KMS-11 (cell line): ENCODE data around the gene MEGF11.
"Not testable (repeated sequence)": the region's sequence is repeated elsewhere in the genome, so short reads cannot be mapped to it uniquely, and the experiment has no call there.

Source experiments
- H2AFZ ChIP-seq: fragments of 200-600 bp; sonication (generic); 2 replicates; pipeline ENCODE4 v1.6.1; 2016; ENCODE audit warnings: antibody characterized with exemption, mixed run types, low read depth
- H3K27ac ChIP-seq: fragments of 200-600 bp; sonication (generic); 2 replicates; pipeline ENCODE4 v1.6.1; 2016; ENCODE audit warnings: mild to moderate bottlenecking, mixed run types
- H3K27me3 ChIP-seq: fragments of 200-600 bp; sonication (generic); 2 replicates; pipeline ENCODE4 v1.6.1; 2017; ENCODE audit warnings: mild to moderate bottlenecking, low read depth, mixed run types, moderate library complexity; ENCODE audit not compliant: insufficient read depth
- H3K36me3 ChIP-seq: fragments of 200-600 bp; sonication (generic); 2 replicates; pipeline ENCODE4 v1.6.1; 2017; ENCODE audit warnings: mild to moderate bottlenecking, mixed run types; ENCODE audit not compliant: insufficient read depth
- H3K4me1 ChIP-seq: fragments of 200-600 bp; sonication (generic); 2 replicates; pipeline ENCODE4 v1.6.1; 2016; ENCODE audit warnings: mild to moderate bottlenecking, low read depth, mixed run types; ENCODE audit not compliant: poor library complexity, severe bottlenecking
- H3K4me2 ChIP-seq: fragments of 200-600 bp; sonication (generic); 2 replicates; pipeline ENCODE4 v1.7.0; 2016; ENCODE audit warnings: mild to moderate bottlenecking, mixed run types
- H3K4me3 ChIP-seq: fragments of 200-600 bp; sonication (generic); IDR thresholded peaks from 2 replicates; pipeline ENCODE4 v1.6.1; 2017; ENCODE audit warnings: low read depth, low read length, mixed read lengths; ENCODE audit not compliant: insufficient read depth
- H3K79me2 ChIP-seq: fragments of 200-600 bp; sonication (generic); 2 replicates; pipeline ENCODE4 v1.6.1; 2016; ENCODE audit warnings: low read depth, mixed run types; ENCODE audit not compliant: insufficient read depth
- H3K9ac ChIP-seq: fragments of 200-600 bp; sonication (generic); 2 replicates; pipeline ENCODE4 v1.6.1; 2016; ENCODE audit warnings: mild to moderate bottlenecking, mixed run types
- H4K20me1 ChIP-seq: fragments of 200-600 bp; sonication (generic); 2 replicates; pipeline ENCODE4 v1.6.1; 2016; ENCODE audit warnings: mild to moderate bottlenecking, mixed run types; ENCODE audit not compliant: insufficient read depth
- TF ChIP-seq, protein P1 (sequence below): fragments of 200-600 bp; sonication (generic); conservative IDR thresholded peaks from 2 replicates; pipeline ENCODE4 v1.6.1; 2017; ENCODE audit warnings: low read depth, mild to moderate bottlenecking, antibody characterized with exemption, low read length, moderate library complexity, mixed read lengths

The MEGF11 gene

GRCh38 chr15:65980824-65981456, 272.6 kb downstream of the MEGF11 start:
- H3K27ac ChIP-seq, result no peak overlapping the region
- H3K4me3 ChIP-seq, result no peak overlapping the region
- no peaks in the 10 kb centered on the region for H4K20me1 ChIP-seq
- no peaks in the 10 kb centered on the region for H3K79me2 ChIP-seq
- TF ChIP-seq, protein P1, sequence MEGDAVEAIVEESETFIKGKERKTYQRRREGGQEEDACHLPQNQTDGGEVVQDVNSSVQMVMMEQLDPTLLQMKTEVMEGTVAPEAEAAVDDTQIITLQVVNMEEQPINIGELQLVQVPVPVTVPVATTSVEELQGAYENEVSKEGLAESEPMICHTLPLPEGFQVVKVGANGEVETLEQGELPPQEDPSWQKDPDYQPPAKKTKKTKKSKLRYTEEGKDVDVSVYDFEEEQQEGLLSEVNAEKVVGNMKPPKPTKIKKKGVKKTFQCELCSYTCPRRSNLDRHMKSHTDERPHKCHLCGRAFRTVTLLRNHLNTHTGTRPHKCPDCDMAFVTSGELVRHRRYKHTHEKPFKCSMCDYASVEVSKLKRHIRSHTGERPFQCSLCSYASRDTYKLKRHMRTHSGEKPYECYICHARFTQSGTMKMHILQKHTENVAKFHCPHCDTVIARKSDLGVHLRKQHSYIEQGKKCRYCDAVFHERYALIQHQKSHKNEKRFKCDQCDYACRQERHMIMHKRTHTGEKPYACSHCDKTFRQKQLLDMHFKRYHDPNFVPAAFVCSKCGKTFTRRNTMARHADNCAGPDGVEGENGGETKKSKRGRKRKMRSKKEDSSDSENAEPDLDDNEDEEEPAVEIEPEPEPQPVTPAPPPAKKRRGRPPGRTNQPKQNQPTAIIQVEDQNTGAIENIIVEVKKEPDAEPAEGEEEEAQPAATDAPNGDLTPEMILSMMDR, result peak; percentile 80
- no peaks in the 10 kb centered on the region for H3K36me3 ChIP-seq
- no peak overlapping the region for H2AFZ ChIP-seq
- H3K4me1 ChIP-seq, result no peaks in the 10 kb centered on the region
- H3K9ac ChIP-seq, result no peak overlapping the region
- no peak overlapping the region for H3K4me2 ChIP-seq
- no peaks in the 10 kb centered on the region for H3K27me3 ChIP-seq

DNA sequence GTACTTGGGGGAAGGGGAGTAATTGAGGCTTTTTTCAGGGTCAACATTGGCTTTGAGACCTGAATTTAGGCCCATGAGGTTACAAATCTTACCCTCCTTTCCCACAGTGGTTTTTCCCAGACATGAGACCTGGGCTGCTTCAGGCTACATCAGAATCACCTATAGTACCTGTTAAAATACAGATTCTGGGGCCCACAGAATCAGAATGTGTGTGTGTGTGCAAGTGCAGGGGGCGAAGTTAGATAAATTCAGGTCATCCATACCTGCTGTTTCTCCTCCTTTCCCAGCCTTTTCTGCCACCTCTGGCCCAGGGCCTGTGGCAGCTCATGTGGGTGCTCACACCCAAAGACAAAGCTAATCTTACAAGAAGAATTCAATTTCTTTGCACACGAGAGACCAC, 273.7 kb downstream of the MEGF11 start:
- Histone ChIP-seq H3K4me1 (no peaks in the 10 kb centered on the region), H3K4me2 (no peak overlapping the region), H3K27me3 (no peaks in the 10 kb centered on the region), H3K4me3 (no peak overlapping the region), H2AFZ (no peak overlapping the region), H3K27ac (no peak overlapping the region), H4K20me1 (no peaks in the 10 kb centered on the region), H3K79me2 (no peaks in the 10 kb centered on the region), H3K36me3 (no peaks in the 10 kb centered on the region), H3K9ac (no peak overlapping the region)
- TF ChIP-seq, protein P1, result no peak

- H3K36me3 ChIP-seq, result no peaks in the 10 kb centered on the region
- no peaks in the 10 kb centered on the region for H3K4me1 ChIP-seq
- H3K4me3 ChIP-seq, result no peak overlapping the region
- no peak overlapping the region for H2AFZ ChIP-seq
- no peak overlapping the region for H3K4me2 ChIP-seq
- H3K27me3 ChIP-seq, result no peaks in the 10 kb centered on the region
- no peaks in the 10 kb centered on the region for H4K20me1 ChIP-seq
- TF ChIP-seq, protein P1, result no peak
- no peaks in the 10 kb centered on the region for H3K79me2 ChIP-seq
- H3K27ac ChIP-seq, result no peak overlapping the region
- no peak overlapping the region for H3K9ac ChIP-seq
Observed at GRCh38 chr15:65979316-65979715, 274.2 kb downstream of the MEGF11 start.

GRCh38 chr15:65978110-65978509, 275.4 kb downstream of the MEGF11 start:
- H3K36me3 ChIP-seq, result no peaks in the 10 kb centered on the region
- H3K4me3 ChIP-seq, result no peak overlapping the region
- no peak overlapping the region for H3K9ac ChIP-seq
- no peak overlapping the region for H3K27ac ChIP-seq
- TF ChIP-seq, protein P1, result no peak
- H2AFZ ChIP-seq, result no peak overlapping the region
- no peaks in the 10 kb centered on the region for H3K79me2 ChIP-seq
- H3K4me2 ChIP-seq, result no peak overlapping the region
- no peaks in the 10 kb centered on the region for H3K4me1 ChIP-seq
- H3K27me3 ChIP-seq, result 0 out of 2 replicates have a peak, but pooled peaks cover under 1% of the 10 kb centered on the region
- H4K20me1 ChIP-seq, result no peaks in the 10 kb centered on the region

DNA sequence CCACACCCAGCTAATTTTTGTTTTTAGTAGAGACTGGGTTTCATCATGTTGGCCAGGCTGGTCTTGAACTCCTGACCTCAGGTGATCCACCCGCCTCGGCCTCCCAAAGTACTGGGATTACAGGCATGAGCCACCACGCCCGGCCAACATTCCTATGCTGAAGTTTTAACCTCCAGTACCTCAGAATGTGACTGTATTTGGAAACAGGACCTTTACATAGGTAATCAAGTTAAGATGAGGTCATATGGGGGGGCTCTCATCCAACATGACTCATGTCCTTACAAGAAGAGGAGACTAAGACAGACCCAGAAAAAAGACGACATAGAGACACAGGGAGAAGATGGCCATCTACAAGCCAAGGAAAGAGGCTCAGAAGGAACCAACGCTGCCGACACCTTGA, 277.4 kb downstream of the MEGF11 start:
- H3K36me3 ChIP-seq, H3K27me3 ChIP-seq, H3K27ac ChIP-seq, H3K4me3 ChIP-seq, H3K9ac ChIP-seq, H3K4me2 ChIP-seq, H3K4me1 ChIP-seq, H2AFZ ChIP-seq, H3K79me2 ChIP-seq, H4K20me1 ChIP-seq: not testable (repeated sequence)
